ENCODE data around the gene QRICH1.

GRCh38 chr3:49017971-49018706, 75.7 kb downstream of the QRICH1 start, which contains the start of gene DALRD3:
- TF ChIP-seq, protein P1, sequence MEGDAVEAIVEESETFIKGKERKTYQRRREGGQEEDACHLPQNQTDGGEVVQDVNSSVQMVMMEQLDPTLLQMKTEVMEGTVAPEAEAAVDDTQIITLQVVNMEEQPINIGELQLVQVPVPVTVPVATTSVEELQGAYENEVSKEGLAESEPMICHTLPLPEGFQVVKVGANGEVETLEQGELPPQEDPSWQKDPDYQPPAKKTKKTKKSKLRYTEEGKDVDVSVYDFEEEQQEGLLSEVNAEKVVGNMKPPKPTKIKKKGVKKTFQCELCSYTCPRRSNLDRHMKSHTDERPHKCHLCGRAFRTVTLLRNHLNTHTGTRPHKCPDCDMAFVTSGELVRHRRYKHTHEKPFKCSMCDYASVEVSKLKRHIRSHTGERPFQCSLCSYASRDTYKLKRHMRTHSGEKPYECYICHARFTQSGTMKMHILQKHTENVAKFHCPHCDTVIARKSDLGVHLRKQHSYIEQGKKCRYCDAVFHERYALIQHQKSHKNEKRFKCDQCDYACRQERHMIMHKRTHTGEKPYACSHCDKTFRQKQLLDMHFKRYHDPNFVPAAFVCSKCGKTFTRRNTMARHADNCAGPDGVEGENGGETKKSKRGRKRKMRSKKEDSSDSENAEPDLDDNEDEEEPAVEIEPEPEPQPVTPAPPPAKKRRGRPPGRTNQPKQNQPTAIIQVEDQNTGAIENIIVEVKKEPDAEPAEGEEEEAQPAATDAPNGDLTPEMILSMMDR (IDR thresholded peaks at IDR 0.05): no peak
- TF ChIP-seq POLR2A (IDR thresholded peaks at IDR 0.05): peak; percentile 42 to 59
